SK-N-DZ (cell line): ENCODE measurements around the gene PEX14.
"Not testable (repeated sequence)": the region's sequence is repeated elsewhere in the genome, so short reads cannot be mapped to it uniquely, and the experiment has no call there.

Experiments
- DNase-seq: peaks from one replicate; pipeline ENCODE4 v3.0.0-alpha.2; 2015; ENCODE audit warnings: low spot score

Gene PEX14

DNA sequence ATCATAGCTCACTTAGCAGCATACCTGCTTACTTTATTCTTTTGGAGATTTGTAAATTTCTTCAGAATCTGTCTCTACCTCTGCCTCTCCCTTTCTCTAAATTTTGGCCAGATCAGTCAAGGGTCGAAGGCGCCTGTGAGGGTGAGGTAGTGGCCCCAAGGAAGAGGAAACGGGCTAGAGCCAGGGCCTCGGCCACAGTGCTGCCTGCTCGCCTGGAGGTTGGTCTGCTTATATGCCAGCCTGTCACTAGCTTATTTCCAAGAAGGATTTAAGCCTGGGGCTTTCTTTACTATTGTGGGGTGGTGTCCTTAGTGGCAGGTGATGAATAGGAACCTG, 19.6 kb downstream of the PEX14 start:
- DNase-seq, result no peak

DNA sequence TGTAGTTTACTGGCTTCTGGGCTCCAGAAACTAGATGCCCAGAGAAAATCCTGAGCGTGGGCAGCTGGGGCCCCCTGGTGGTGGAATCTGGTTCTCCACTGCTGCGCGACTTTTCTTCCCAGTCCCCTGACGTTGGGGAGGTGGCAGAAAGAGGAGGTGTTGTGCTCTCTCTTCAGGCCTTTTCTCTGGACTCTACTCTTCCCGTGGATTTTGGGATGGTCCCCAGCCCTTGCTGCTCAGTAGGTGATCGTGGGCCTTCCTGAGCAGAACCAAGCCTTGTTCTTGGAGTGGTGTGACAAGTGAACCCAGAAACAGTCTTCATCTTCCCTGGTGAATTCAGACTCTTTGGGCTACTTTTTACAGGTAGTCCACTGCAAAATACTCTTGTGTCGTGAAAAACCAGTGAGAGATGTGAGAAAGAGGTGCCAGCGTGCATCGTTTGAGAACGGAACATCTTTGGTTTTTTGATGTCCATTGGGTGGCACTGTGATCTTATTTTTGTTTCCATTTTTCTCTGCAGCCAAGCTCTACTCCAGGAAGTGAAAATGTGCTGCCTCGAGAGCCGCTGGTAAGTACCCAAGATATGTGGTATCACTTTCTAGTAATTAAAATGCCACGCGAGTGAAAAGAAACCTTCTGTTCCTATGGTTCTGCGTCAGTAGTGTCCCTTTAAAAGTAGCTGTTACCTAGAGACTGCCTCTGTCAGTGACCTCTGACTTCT, 20.2 kb downstream of the PEX14 start:
- peak; percentile 53 for DNase-seq

DNA sequence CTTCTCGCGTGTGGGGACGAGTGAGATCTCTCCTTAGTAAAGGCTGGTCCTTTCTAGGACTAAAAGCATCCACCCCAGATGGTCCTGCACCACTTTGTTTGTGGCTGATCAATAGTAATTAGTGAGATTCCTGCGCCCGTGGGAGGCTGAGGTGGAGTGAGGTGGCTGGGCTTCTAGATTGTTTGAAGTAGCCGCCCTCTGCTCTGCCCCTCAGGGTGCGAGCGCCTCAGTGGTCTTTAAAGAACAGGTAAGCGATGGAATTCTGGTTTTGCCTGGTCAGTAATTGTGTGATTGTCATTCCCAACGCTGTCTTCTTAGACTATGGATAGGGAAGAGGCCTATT, 20.7 kb downstream of the PEX14 start:
- DNase-seq, result no peak

DNA sequence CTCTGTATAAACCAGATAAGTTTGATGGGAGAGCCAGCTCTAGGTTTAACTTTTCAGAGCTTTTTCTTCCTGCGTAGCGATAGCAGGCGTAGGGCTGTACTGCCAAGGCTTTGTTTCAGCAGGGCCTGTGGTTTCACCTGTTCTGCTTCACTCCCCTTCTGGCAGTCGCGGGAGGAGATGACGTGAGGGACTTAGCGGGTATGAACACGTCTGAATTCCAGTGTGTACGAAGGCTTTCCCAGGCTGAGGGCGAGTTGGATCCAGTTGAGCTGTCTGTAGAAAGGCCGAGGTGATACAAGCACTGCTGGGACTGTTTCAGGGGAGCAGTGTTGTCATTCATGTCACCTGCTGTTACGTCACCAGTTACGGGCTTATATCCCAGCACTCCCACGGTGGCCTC, 21.2 kb downstream of the PEX14 start:
- no peak for DNase-seq

DNA sequence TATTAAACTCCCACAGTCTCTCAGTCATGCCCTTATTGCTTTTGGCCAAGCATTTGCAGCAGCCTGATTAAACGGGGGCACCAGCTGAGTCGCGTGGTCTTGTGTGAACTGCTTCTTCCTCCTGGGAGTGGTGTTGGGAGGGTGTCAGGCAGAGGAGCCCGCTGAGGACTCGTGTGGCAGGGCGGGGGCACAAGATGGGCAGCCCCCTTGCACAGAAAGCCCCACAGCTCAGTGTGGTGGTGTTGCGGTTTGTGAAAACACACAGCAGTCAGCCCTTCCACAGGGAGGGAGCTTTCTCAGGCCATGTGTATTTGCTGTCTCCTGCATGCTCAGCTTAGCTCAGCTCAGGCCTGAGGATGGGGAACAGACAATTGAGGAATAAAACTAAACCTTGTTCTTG, 22.4 kb downstream of the PEX14 start:
- DNase-seq, result no peak

DNA sequence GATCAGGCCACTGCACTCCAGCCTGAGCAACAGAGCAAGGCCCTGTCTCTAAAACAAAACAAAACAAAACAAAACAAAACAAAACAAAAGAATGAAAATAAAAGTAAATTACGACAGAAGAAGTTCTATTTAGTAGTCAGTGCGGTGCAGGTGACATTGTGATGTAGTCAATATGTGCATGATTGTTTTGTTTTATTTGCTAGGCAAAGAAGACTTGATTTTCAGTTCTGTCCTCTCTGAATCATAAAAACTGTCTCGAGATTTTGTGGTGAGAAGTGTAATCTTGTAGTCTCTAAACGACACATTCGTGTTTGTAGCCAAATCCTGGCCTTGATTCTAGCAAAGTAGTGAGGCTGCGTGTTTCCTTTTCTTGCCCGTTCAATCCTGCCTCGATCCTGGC, 23.5 kb downstream of the PEX14 start:
- no peak for DNase-seq

DNA sequence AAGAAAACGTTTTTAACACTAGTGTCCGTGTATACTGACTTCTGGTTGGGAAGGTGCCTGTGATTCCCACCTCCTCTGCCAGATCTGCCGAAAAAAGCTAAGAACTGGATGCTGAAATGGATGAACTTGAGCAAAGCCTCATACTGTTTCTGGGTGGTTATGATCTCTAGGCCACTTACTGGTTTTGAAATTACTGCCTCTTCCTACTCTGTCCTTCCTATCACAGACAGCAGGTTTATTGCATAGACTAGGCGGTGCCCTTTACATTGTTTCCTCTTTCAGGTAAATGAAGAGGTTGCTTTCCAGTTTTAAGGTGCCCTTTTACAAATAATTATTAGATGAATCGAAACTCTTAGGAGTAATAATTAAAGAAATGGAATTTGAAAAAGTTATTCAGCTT, 27.5 kb downstream of the PEX14 start:
- no peak for DNase-seq

DNA sequence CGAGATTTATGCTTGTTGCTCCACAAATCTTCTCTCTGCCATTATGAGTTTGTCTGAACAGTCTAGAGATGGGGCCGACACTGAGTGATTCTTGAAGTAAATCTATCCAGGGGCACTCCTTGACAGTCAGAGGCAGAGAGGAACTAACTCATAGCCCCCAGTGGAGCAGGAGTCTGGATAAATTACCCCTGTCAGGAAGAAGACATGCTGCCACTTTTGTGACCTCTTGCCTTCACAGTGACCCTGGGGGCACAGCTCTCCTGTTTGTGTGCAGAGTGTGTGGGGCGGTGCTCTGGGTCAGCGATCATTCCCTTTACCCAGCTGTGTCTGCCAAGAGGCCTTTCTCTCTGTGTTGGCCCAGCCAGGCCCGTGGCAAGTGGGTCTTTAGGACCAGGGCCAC, 29.5 kb downstream of the PEX14 start:
- DNase-seq, result no peak

DNA sequence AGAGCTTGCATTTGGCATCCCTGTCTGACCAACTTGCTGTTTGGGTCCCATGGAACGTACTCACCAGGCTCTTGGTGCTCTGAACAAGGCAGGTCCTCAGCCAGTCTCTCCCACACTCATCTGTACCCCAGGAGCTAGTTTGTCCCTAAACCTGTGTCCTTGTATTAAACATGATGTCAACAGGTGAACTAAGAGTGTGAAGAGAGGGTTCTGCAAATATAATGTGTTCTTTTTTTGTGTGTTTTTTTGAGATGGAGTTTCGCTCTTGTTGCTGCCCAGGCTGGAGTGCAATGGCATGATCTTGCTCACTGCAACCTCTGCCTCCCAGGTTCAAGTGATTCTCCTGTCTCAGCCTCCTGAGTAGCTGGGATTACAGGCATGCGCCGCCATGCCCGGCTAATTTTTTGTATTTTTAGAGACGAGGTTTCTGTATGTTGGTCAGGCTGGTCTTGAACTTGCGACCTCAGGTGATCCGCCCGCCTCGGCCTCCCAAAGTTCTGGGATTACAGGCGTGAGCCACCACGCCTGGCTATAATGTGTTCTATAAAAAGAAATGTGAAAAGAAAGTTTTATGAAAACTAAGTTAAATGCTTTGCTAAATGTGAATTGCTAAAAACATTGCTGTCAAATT, 31.4 kb downstream of the PEX14 start:
- DNase-seq, result not testable (repeated sequence)

DNA sequence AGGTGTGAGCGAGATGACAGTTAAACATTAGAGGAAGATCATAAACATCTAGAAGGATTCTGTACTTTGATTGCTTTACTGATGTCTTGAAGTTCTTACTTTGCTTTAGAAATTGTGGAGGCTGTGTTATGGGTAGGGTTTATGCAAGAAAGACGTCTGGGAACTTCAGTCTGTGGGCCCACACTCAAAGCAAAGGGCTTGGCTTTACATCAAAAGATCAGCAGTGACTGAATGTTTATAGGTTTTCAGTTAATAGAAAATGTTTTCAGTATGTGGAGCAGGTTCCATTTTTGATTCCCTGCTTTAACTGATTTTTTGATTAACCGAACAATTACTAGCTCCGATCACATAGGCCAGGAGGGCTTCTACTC, 31.9 kb downstream of the PEX14 start:
- no peak for DNase-seq

DNA sequence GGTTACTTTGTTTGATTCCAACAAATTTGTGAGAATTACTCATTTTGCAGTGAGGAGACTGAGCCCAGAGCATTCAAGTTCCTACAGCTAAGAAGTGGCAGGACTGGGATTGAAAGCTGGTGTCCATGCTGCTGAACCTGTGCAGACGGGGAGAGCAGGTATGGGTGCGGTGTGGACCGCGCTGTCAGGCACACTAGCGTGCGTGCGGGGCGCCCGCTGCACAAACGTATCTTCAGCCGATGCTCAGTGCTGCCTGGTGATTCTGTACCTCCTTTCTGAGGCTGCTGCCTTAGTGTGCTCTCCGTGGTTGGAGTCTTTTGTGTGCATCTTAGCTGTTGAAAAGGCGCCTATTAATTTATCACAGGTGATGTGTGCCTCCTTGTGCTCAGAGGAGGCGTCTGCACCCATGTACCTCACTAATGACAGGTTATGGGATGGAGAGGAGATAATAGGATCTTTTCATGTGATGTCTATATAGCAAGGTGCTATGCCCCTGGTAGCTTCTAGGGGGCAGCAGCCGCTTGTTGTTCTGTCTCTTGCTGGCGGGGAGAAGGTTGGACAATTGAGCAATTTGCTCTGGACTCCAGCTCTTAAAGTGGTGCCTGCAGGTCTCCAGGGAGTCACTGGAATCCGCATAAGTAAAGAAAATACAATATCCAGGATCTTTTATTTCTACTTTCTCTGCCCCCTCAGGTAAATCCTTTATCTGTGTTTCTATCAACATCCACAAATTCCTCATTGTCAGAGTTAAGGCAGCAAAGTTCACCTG, 32.5 kb downstream of the PEX14 start:
- peak; percentile 70 for DNase-seq

DNA sequence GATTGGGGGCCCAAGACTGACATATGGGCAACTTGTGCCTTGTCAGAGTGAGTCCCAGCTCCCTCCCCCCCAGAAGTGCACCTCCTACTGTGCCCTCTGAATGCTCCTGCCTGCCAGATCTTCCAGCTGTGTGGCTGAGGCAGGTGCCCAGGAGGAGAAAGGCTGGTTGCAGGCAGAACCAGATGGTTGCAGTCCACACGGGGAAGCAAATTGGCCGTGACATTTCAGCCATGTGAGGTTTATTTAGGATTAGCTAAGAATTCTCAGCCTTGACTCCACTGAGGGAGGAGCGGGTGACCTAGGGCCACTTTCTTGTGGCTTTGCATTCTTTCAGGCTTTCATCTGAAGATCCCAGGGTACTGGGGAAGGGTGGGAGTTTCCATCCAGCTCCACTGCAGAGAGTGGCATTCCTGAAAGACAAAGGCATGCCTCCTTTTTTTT, 33.8 kb downstream of the PEX14 start:
- peak; percentile 37 for DNase-seq

DNA sequence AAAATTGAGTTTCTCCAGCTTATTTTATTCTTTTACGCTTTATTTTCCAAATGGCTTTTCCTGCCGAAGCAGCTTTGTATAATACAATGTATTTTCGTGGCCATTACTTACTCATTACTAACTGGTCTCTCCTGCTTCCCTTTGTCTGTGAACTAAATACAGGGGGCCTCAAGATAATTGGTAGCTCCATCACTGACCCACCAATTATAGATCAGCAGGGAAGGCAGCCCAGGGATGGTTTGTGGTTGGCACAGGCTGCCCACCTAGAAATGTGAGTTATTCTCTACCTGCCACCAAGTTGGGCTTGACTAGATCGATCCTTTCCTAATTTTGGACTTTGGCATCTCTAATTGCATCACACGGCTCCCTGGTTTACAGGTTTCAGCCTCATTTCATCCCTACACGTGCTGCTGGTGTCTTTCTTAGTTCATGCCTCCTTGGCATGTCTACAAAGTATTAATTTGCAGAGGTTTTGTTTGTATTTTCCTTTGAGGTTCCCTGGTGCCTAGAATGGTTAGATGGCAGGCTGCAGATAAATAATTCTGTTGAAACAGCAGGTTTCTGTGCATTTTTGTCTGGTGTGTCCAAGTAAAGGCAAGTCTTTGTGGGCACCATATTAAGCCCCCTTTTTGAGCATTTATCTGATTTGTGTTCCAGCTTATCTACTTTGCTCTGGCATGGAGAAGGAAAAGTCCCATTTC, 35.2 kb downstream of the PEX14 start:
- no peak for DNase-seq

DNA sequence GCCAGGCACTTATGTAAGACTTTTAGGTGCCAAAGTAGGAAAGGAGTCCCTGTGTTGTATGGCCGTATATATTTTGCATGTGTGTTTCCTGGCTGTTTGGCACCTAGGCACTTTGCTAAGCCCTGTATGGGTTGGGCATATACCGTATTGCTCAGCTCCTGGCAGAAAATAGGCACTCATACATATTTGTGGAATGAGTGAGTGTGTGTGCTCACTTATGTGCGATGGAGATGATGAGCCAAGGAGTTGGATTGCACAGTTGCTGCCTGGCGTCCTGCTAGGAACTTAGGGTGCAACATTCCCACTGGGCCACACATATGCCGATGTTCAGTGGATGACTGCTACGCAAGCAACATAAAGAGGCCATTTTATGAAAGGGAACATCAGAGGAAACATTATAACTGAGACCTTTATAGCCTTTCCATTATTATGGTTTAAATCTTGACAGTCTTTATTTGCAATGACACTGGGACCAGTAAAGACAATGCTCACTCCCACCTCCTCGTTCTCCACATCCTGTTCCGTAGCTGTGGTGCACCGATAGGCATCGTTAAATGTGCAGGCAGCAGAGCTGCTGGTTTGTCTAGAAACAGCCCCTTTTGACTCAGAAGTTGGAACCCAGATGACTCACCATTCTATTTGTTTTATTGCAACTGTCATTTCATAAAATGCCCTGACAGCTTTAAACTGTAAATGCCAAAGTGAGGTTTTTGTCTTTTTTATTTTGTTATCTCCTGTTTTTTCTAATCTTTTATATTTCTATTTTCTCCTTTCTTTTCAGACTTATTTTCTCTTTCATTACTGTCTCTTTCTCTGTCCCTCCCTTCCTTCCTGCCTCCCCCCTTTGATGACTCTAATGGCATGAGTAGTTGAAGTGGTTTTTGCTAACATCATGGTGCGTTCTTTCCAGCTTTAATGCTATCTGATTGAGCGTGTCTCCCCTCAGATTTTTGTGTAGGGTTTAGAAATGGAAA, 36.1 kb downstream of the PEX14 start:
- DNase-seq, result no peak

DNA sequence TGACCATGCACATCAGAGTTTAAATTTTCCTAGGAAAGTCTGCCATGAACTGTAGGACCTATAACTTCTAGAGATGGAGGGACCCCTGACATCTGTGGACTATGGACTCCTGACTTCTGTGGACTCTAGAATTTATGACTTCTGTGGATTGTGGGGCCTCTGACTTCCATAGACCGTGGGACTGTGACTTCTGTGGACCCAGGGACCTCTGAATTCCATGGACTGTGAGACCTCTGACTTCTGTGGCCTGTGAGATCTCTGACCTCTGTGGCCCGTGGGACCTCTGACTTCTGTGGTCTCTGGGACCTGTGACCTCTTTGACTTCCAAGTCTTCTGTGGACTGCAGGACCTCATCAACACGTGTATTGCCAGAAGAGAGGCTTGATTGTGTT, 36.7 kb downstream of the PEX14 start:
- no peak for DNase-seq

DNA sequence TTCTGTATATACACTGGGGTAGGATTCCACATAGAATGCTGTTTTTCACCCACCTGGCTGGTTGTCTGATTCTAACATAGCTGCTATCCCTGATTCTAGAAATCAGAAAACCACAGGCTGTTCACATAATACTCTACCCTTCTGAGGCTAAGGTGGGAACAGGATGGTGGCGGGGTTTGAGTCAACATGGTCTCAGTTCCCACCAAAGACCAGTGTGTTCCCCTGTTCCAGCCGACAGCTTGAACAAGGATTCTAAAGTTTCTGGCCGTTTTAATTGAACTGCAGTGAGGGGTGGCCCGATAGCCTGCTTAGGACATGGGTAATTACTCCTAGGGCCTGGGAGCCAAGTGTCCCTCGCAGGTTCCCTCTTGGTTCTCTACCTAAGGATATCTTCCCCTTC, 38.4 kb downstream of the PEX14 start:
- DNase-seq, result no peak

DNA sequence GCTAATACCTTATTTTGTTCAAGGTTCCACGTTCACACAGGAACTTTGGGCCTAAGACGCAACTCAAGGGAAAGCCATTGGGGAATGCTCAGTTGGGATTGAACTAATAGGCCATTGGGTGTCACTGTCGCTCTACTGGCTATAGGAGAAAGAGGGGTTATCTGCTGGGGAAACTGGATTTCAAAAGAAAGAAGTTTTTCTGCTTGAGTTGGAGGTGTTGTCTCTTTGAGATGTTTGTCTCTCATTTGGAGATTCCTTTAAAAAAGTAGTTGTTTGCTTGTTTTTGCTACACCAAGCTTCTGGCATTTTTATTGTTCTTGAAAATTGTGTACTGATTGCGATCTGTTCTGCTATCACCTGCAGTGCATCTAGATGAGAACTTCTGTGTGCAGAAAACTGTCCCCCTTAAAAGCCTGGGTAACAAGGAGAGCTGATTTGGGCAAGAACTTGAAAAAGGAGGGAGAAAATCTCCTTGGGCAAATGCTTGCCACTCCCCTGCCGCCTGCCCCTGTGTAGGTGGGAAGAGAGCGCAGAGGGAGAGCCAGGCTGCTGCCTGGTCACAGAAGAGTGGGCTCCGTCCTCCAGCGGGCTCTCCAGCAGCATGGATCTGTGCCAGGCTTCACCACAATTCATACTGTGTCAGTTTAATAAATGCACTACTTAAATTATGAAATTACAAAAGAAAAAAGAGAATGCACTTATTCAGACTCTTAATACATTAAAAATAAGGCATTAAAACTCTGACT, 39.9 kb downstream of the PEX14 start:
- DNase-seq, result peak; percentile 47

DNA sequence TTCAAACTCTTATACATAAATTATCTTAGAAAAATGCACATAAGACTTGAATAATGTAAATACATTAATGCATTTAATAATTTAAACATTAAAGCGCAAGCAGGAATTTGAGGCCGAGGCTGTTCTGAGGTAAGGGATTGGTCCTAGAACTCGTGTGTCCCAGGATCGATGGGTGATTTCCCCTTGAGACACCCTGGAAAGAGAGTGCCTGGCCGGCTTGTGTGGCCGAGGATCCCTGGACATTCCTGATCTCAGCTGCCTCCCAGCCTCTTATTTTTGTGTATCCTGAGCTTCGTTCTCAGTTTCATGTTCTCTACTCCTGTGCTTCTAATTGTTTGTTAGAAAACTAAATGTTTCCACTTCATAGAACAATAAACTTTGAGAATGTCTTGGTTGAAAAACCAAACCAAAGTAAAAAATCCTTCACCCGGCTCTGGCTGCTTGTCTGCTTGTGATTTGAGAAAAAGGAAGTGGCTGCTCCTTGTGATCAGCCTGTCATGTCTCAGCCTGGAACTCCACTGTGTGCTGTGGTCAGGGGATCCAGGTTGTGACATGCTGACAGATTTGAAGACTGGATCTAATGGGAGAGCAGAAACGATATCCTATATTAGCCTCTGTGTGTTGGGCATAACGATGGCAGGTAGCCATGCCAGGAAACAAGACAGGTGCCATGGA, 40.7 kb downstream of the PEX14 start:
- DNase-seq, result no peak

DNA sequence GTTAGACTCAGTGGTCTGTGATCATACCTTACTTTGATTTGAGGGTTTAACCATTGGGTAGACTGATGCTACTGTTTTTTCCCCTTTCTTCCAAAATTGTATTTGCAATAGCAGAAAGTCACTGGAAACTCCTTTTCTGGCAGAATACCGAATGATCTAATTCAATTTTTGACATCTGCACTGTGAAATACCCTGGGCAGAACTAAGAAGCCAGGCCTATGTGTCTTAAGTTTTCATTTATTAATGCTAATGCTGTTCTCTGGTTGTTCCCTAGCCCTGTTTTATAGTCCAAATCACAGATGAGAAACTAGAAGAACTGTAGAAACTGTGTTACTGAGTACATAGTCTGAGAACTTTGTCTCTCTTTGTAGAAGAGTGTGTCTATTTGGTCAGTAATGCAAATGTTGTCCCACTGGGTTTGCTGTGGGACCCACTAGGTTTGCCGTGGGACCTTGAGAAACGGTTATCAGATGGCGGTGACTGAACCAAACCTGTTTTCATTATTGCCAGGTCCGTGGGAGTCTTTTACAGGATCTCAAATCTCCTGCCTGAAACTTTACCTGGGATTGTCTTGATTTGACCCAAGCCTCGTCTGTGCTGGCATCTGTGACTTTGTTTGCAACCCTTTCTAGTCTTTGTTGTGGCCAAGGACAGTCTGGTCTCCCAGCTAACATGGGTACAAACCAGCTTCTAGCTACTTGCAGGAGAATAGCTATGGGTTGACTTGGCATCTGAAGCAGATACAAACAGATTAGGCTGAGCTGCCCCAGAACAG, 41.4 kb downstream of the PEX14 start:
- DNase-seq, result no peak
